A549 treated with RU486 at 1 μM for 4 hours (cell line): Measurements from ENCODE around the gene ZSCAN26. TPM values are rescaled to one million over a fixed set of nuclear protein-coding genes. Genes with fewer than 3 reads are reported as not detected.

ENCODE experiments used
- total RNA-seq: library from RNA; stranded (reverse); fragments of 200-300 nt; extraction: Qiagen RNA extraction; gene quantifications from 5 replicates; pipeline ENCODE4 v1.2.3, GENCODE V29; 2022; ENCODE audit warnings: low read depth

Gene ZSCAN26
- total RNA-seq, result 4.4 to 7.3 TPM (median 5.3 TPM) in 5 replicates

DNA sequence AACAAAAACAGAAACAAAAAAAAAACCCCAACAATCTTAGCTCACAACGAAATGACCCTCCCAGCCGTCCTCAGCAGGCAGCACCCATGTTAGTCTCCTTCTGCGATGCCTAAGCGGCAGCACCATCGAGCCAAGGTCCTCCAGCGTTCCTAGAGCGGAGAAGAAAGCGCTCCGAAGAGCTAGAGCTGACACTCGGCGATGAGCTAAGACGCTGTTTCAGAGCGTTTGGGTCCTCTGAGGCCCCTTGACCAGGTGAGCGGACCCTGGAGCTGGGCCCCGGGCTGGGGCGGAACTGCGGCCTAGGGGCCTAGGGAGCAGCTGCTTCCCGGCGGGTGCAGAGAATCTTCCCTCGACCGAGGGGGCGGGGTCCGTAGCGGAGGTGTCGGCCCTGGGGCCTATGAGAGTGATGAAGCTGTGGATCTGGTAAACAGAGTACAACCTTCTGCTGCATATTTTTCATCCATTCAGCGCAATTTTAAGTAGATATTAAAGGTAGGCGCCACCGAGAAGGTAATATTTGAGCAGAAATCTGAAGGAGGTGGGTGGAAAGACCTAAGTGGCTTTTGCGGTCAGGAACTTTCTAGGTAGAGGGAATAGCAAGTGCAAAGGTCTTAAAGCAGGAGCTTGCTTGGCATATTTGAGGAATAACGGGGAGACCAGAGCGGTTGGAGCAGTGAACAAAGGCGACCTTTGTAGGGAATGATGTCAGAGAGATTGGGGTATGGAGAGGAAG is at the start of gene ZSCAN26:
ZSCAN26 (plus strand) TSS at position 182 of the 733 bp plus-strand sequence. CDS start 4,777 bp downstream, outside the sequence.

DNA sequence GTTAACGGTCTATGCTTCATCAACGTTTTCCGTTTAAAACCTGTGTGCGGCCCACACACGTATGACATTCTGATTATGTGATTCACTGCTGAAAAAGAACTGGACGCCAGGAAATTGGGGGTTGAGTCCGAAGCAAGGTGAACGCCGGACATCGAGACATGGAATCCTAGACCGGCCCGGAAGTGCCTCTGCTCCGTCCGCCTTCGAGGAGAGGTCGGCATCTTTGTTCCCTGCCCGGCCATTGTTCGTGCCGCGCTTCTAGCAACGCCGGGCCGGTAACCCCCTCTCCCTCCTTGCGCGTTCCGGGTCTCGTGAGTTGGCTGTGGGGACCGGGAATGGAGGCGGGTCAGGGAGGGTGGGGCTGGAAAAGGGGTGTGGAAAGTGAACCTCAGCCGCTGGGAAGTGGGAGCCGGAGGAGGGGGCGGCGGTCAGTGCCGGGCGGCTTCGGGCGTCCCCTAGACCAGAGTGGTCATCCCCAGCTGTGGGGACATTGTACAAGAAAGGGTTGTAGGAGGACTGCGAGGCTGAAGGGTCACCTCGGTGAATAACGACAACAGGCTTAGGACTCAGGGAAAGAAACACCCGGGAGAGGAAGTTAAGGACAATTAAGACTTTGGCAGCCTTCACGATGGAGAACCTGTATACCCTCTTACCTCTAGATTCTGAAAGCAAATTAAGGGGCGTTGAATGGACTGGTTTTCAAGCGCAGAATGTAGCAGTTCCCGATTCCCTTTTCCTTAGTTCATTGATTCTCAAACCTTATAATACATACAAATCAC is 41.7 kb upstream of the ZSCAN26 start, which contains the start of gene ZSCAN9:
ZSCAN9 (plus strand) TSS at position 220 of the 779 bp plus-strand sequence. CDS start 1,810 bp downstream, outside the sequence.

DNA sequence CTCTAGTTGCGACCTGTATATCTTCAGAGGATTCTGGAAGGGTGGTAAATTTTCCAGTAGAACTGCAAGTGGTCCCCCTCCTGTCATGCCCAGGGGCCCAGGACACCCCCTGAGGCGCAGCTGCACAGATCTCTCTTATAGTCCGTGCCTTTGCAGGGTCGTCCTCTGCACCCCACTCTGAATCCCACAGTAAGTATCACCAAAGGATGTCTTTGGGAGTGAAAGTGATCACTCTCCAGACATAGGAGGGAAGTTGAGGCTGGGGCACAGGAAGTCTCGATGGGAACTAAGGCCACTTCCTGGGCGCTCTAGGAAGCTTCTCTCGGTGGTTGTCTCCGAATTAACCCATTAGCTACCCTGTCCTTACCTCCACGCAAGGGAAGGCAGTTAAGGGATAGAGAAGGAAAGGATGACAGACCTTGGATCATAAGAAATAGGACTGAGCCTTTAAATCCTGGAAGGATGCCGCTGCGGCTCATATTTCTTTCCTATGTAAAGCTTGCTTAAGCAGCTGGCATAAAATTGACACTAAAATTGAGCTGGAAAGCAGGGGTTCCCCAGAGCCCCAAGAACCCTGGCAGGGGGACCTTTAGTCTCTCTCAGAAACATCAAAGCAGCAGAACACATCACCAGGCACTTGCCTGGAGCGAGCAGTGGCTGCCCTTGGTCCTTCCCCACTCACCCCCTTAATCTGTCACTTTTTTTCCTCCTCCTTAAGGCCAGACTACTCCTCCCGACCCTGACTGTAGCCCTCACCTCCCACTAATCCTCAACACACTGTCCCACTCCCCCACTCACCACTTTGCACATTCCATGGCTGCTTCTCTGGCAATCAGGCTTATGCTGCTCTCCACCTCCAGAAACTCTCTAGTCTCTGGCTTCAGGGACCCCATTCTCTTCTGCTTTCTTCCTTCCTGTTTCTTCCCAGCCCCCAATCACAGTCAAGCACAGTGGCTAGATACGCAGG is 14.7 kb upstream of the ZSCAN26 start, which contains the start of gene ZKSCAN4:
ZKSCAN4 (minus strand) TSS at position 261 of the 967 bp plus-strand sequence. CDS start 289 bp downstream, outside the sequence.

DNA sequence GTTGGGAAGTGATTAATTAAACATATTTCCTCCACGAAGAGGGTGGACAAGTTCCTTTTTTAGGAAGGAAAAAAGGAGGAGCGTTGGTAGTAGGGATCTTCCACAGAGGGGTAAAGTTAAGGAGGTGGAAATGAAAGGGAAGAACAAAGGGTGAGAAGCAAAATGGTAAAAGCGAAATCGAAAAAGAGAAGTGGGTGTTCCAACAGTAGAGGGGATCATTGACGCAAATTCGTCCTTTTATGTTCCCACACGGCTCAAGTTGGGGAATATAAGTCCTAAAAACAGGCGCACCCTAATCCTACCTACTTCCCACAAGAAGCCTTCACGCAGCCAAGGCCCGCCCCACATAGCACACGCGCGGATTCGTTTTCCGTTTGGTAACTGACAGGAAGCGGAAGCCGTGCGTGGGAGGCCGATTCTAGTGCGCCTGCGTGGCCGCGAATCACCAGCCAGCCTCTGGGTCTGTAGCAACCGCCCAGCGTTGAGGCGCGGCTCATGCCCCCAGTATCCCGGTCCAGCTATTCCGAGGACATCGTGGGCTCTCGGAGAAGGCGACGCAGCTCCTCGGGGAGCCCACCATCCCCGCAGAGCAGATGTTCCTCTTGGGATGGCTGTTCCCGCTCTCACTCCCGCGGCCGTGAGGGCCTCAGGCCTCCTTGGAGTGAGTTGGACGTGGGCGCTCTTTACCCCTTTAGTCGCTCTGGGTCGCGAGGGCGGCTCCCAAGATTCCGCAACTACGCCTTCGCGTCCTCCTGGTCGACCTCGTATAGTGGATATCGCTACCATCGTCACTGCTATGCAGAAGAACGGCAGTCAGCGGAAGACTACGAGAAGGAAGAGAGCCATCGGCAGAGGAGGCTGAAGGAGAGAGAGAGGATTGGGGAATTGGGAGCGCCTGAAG is 7.8 kb upstream of the ZSCAN26 start, which contains the start of gene NKAPL:
NKAPL (plus strand) TSS at position 421 of the 901 bp plus-strand sequence; CDS start at position 496, 75 bp downstream.

DNA sequence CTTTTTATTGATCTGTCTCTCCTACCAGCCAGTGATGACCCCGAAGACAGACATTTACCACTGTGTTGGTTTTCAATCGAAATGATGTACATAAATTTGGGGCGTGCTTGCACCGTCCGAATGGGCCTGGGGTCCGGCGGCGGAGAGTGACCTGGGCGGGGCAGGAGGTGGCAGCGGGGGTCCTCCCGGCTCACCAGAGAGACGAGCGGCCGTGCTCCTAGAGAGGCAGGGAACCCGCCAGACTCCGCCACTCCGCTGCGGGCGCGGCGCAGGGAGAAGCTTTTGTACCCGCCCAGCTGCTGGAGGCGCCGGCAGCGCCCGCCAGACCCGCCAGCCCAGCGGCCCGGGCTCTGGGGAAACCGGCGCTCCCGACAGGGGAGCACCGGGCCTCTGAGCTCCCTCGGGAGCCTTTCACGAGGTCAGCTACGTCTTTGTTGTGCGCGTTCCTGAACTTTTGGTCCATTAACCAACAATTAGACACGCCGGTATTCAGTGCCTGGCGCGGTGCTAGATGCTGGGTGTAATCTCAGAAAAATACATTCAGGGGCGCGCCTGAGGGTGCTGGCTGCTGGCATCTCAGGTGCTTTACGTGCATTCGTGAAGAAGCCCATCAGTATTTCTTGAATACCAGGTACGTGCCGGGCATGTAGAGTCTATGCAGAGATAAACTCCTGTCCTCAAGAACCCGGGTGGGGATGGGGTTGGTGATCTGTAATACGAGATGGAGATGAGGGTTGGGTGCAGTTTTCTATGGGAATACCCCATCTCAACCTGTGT is 14.5 kb downstream of the ZSCAN26 start, which contains the start of gene PGBD1:
PGBD1 (plus strand) TSS at position 285 of the 777 bp plus-strand sequence. CDS start 2,242 bp downstream, outside the sequence.

Other genes starting within 250 kb of the ZSCAN26 start
- gene ZNF165, start 186.6 kb upstream of the ZSCAN26 start, total RNA-seq, result 0.96 to 1.4 TPM (median 1.1 TPM) in 5 replicates
- 4.0 to 5.2 TPM (median 4.9 TPM) in 5 replicates for gene ZSCAN16, start 142.5 kb upstream of the ZSCAN26 start, total RNA-seq
- 2.5 to 5.8 TPM (median 5.6 TPM) in 5 replicates for gene ZKSCAN8, start 125.3 kb upstream of the ZSCAN26 start, total RNA-seq
- 5.2 to 8.8 TPM (median 7.4 TPM) in 5 replicates for gene ZSCAN9, start 41.9 kb upstream of the ZSCAN26 start, total RNA-seq
- 2.1 to 3.1 TPM (median 2.6 TPM) in 5 replicates for gene ZKSCAN4, start 14.9 kb upstream of the ZSCAN26 start, total RNA-seq
- gene NKAPL, start 7.8 kb upstream of the ZSCAN26 start, total RNA-seq, result not detected in 5 replicates
- 4.2 to 5.6 TPM (median 4.9 TPM) in 5 replicates for gene PGBD1, start 14.4 kb downstream of the ZSCAN26 start, total RNA-seq
- 1.4 to 3.2 TPM (median 2.4 TPM) in 5 replicates for gene ZSCAN31, start 69.0 kb downstream of the ZSCAN26 start, total RNA-seq
- gene ZKSCAN3, start 82.8 kb downstream of the ZSCAN26 start, total RNA-seq, result 1.3 to 1.9 TPM (median 1.6 TPM) in 5 replicates
- 1.2 to 2.0 TPM (median 1.6 TPM) in 5 replicates for gene ZSCAN12, start 132.6 kb downstream of the ZSCAN26 start, total RNA-seq
- not detected in 5 replicates for gene ZSCAN23, start 176.3 kb downstream of the ZSCAN26 start, total RNA-seq
- not detected in 5 replicates for gene GPX6, start 248.7 kb downstream of the ZSCAN26 start, total RNA-seq